GM12892 (cell line): ENCODE data around the gene PEPD.

Source experiments
- POLR2A ChIP-seq: IDR thresholded peaks from 2 replicates; pipeline ENCODE4 v1.6.1; 2011; ENCODE audit warnings: low read depth, low read length, control low read depth
- POLR2AphosphoS5 ChIP-seq: IDR thresholded peaks from 2 replicates; pipeline ENCODE4 v1.6.1; 2011; ENCODE audit warnings: low read depth, low read length, control low read depth

GRCh38 chr19:33388231-33388724 is 133.3 kb downstream of the PEPD start:
- TF ChIP-seq POLR2AphosphoS5, result no peak
- no peak for TF ChIP-seq POLR2A
